Mesenchymal stem cell (in vitro differentiated cells and primary cell): ENCODE data around the gene FXYD6.

ENCODE experiments used
- DNase-seq: peaks from one replicate; pipeline ENCODE4 v3.0.0-alpha.2; 2013
- H2AFZ ChIP-seq: one replicate; pipeline ENCODE4 v1.6.1; 2013; ENCODE audit warnings: low read depth, mild to moderate bottlenecking, control low read depth, inconsistent platforms, low read length, moderate library complexity
- H2AK5ac ChIP-seq: 2 replicates; pipeline ENCODE4 v1.6.1; 2013; ENCODE audit warnings: low read length, moderate library complexity, mild to moderate bottlenecking, inconsistent platforms; ENCODE audit not compliant: severe bottlenecking
- H2BK120ac ChIP-seq: one replicate; pipeline ENCODE4 v1.6.1; 2013; ENCODE audit warnings: low read depth, mild to moderate bottlenecking, inconsistent platforms, low read length, moderate library complexity
- H2BK12ac ChIP-seq, 2 experiments: one replicate each; pipeline ENCODE4 v1.6.1; 2013; ENCODE audit warnings: inconsistent platforms in 2 of 2, low read length in 2 of 2, mild to moderate bottlenecking in 2 of 2, moderate library complexity in 2 of 2, control low read depth in 1 of 2
- H2BK15ac ChIP-seq: one replicate; pipeline ENCODE4 v1.6.1; 2013; ENCODE audit warnings: mild to moderate bottlenecking, low read depth, inconsistent platforms; ENCODE audit not compliant: poor library complexity, severe bottlenecking
- H2BK5ac ChIP-seq: 2 replicates; pipeline ENCODE4 v1.6.1; 2013; ENCODE audit warnings: low read depth, mild to moderate bottlenecking, low read length, control low read depth, inconsistent platforms; ENCODE audit not compliant: poor library complexity, severe bottlenecking
- H3K14ac ChIP-seq, 2 experiments: one replicate each; pipeline ENCODE4 v1.6.1; 2013; ENCODE audit warnings: inconsistent platforms in 2 of 2, low read length in 2 of 2, control low read depth in 1 of 2, mild to moderate bottlenecking in 1 of 2, moderate library complexity in 1 of 2
- H3K18ac ChIP-seq, 2 experiments: one replicate each; pipeline ENCODE4 v1.6.1; 2013; ENCODE audit warnings: inconsistent platforms in 2 of 2, low read length in 2 of 2, control low read depth in 1 of 2, low read depth in 1 of 2, mild to moderate bottlenecking in 1 of 2
- H3K23ac ChIP-seq, 2 experiments: one replicate each; pipeline ENCODE4 v1.6.1; 2013; ENCODE audit warnings: inconsistent platforms in 2 of 2, low read length in 2 of 2, mild to moderate bottlenecking in 2 of 2, moderate library complexity in 2 of 2, control low read depth in 1 of 2
- H3K27ac ChIP-seq: 2 replicates; pipeline ENCODE4 v1.5.1; 2013; ENCODE audit warnings: mild to moderate bottlenecking, moderate library complexity, low read length, control low read depth, inconsistent platforms; ENCODE audit not compliant: poor library complexity, severe bottlenecking
- H3K27me3 ChIP-seq, 2 experiments: 2 replicates each; pipeline versions ENCODE4 v1.6.1 to v1.7.0; 2013; ENCODE audit warnings: low read length in 2 of 2, mild to moderate bottlenecking in 2 of 2, moderate library complexity in 2 of 2, control low read depth in 1 of 2, inconsistent platforms in 1 of 2; ENCODE audit not compliant: control insufficient read depth in 1 of 2, insufficient read depth in 1 of 2
- H3K36me3 ChIP-seq, 2 experiments: 2 replicates each; pipeline versions ENCODE4 v1.6.1 to v1.7.0; 2013; ENCODE audit warnings: low read length in 2 of 2, control low read depth in 1 of 2, inconsistent platforms in 1 of 2, low read depth in 1 of 2, mild to moderate bottlenecking in 1 of 2; ENCODE audit not compliant: insufficient read depth in 2 of 2, control insufficient read depth in 1 of 2
- H3K4ac ChIP-seq, 2 experiments: one replicate each; pipeline ENCODE4 v1.6.1; 2013; ENCODE audit warnings: inconsistent platforms in 2 of 2, low read length in 2 of 2, mild to moderate bottlenecking in 2 of 2, moderate library complexity in 2 of 2, control low read depth in 1 of 2, low read depth in 1 of 2
- H3K4me1 ChIP-seq: 2 replicates; pipeline ENCODE4 v1.6.1; 2013; ENCODE audit warnings: low read depth, low read length, control low read depth; ENCODE audit not compliant: control insufficient read depth, insufficient read depth
- H3K4me2 ChIP-seq: 2 replicates; pipeline ENCODE4 v1.6.1; 2013; ENCODE audit warnings: low read length, mild to moderate bottlenecking, inconsistent platforms; ENCODE audit not compliant: poor library complexity, severe bottlenecking
- H3K4me3 ChIP-seq, 2 experiments: 2 replicates each; pipeline versions ENCODE4 v1.5.1 to v1.7.0; 2013; ENCODE audit warnings: low read length in 2 of 2, mild to moderate bottlenecking in 2 of 2, control low read depth in 1 of 2, low read depth in 1 of 2; ENCODE audit not compliant: insufficient read depth in 1 of 2
- H3K79me1 ChIP-seq: replicated peaks from 2 replicates; pipeline ENCODE4 v1.6.1; 2013; ENCODE audit warnings: mild to moderate bottlenecking, control low read depth, low read length, inconsistent platforms; ENCODE audit not compliant: poor library complexity, severe bottlenecking
- H3K9ac ChIP-seq: 2 replicates; pipeline ENCODE4 v1.7.0; 2013; ENCODE audit warnings: mild to moderate bottlenecking, low read length, moderate library complexity
- H3K9me3 ChIP-seq: 2 replicates; pipeline ENCODE4 v1.7.0; 2013; ENCODE audit warnings: mild to moderate bottlenecking, low read length; ENCODE audit not compliant: control insufficient read depth
- H4K8ac ChIP-seq: one replicate; pipeline ENCODE4 v1.6.1; 2013; ENCODE audit warnings: inconsistent platforms, mild to moderate bottlenecking, low read length, moderate library complexity
- H4K91ac ChIP-seq: one replicate; pipeline ENCODE4 v1.6.1; 2013; ENCODE audit warnings: mild to moderate bottlenecking, low read length, inconsistent platforms
- WGBS: methylation state at CpG from one replicate; pipeline ENCODE4 v1.1.7; 2013; ENCODE audit warnings: mixed read lengths; 5-methylcytosine and 5-hydroxymethylcytosine counted together

The FXYD6 gene

DNA sequence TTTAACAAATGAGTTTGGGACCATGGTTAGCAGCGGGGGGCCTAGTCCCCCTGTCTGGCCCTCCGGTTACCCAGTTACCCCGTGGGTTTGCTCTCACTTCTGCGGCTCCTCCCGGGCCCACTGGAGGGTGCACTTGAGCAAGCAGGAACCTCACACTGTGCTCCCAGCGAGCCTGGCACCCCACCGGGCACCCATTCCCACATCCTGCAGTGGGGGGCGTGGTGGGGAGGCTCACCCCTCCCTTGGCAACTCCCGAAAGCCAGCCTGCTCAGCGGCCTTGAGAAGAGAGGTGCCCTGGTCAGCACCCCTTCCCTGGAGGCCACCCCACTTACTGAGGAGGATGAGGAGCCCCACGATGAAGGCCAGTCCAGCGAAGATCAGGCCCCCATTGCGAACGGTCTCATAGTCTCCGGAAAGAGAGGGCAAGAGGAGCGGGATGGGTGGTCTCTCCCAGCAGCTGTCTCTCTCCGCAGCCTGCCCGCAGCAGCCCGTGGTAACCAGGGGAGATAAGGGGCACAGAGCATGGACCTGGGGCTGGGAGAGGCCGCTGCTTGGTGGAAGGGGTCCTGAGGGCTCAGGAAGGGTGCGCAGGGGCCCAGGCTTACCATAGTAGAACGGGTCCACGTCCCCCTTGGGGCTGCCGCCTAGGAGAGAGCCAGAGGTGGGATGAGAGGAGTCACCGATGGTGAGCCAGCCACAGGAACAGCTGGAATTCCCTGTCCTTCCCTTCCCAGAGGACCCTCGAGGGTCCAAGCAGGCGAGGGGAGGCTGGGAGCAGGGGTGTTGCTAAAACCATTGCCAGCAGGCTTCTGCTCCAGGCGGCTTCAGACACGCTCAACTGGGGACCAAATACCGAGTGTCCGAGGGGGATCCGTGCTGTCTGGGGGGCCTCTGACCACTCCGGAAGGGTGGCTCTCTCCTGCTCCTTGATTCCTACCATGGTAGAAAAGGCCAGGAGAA is 54.1 kb downstream of the FXYD6 start:
- Histone ChIP-seq H3K18ac (no peak overlapping the region), H3K4me3 (peak overlapping the region in 1 of 2 experiments; percentile 53), H3K27me3 (peaks cover 0 to 29% of the 10 kb centered on the region in 2 experiments), H2BK5ac (peak overlapping the region; percentile 54), H2BK12ac (no peak overlapping the region), H3K23ac (no peak overlapping the region), H2AK5ac (peak overlapping the region; percentile 55), H3K4ac (no peak overlapping the region), H3K4me1 (peaks cover 66% of the 10 kb centered on the region), H4K91ac (no peak overlapping the region), H3K36me3 (peaks cover 0 to 31% of the 10 kb centered on the region in 2 experiments), H3K27ac (peak overlapping the region; percentile 94), H3K9ac (no peak overlapping the region), H2AFZ (no peak overlapping the region), H3K4me2 (peak overlapping the region; percentile 30), H2BK120ac (no peak overlapping the region), H3K79me1 (no peaks in the 10 kb centered on the region), H4K8ac (no peak overlapping the region), H3K14ac (no peak overlapping the region), H3K9me3 (no peaks in the 10 kb centered on the region), H2BK15ac (peak overlapping the region; percentile 31)
- 78% methylated on average over 33 of the region's 33 CpGs for WGBS
- no peak for DNase-seq

GRCh38 chr11:117821431-117821830 is 55.0 kb downstream of the FXYD6 start:
- H3K14ac ChIP-seq: no peak overlapping the region
- peak overlapping the region; percentile 30 for H3K4me2 ChIP-seq
- H2AK5ac ChIP-seq: peak overlapping the region; percentile 28
- no peak overlapping the region for H2BK5ac ChIP-seq
- no peak overlapping the region for H3K23ac ChIP-seq
- peaks cover 72% of the 10 kb centered on the region for H3K4me1 ChIP-seq
- WGBS: 90% methylated on average over 12 of the region's 12 CpGs
- H2BK15ac ChIP-seq: no peak overlapping the region
- H3K9ac ChIP-seq: no peak overlapping the region
- no peak overlapping the region for H3K4me3 ChIP-seq
- no peak for DNase-seq
- H3K27me3 ChIP-seq: peaks cover 0 to 23% of the 10 kb centered on the region in 2 experiments
- no peak overlapping the region for H4K8ac ChIP-seq
- H3K36me3 ChIP-seq: peaks cover 0 to 31% of the 10 kb centered on the region in 2 experiments
- no peaks in the 10 kb centered on the region for H3K9me3 ChIP-seq
- H4K91ac ChIP-seq: no peak overlapping the region
- no peaks in the 10 kb centered on the region for H3K79me1 ChIP-seq
- no peak overlapping the region for H3K4ac ChIP-seq
- H3K18ac ChIP-seq: no peak overlapping the region
- no peak overlapping the region for H2BK120ac ChIP-seq
- H3K27ac ChIP-seq: peak overlapping the region; percentile 94
- H2AFZ ChIP-seq: no peak overlapping the region
- no peak overlapping the region for H2BK12ac ChIP-seq

DNA sequence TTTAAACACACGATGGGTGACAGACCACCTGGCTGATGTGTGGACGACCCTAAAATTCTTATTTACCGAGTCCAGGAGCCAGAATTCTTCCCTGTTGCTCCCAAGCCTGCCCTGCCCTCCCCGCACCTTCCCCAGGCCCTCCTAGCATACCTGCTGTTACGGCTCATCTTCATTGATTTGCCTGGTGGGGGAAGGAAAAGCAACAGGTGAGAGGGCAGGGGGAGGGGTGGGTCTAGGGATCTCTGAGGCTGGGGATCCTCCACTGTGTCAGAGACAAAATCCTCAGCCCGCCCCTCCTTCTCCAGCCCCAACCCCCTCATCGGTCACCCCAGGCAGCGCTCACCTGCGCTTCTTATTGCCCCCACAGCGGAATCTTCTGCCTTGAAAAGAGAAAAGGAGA is 55.9 kb downstream of the FXYD6 start:
- Histone ChIP-seq H3K23ac (no peak overlapping the region), H3K4me2 (no peak overlapping the region), H2BK12ac (no peak overlapping the region), H4K91ac (no peak overlapping the region), H3K4me3 (no peak overlapping the region), H2BK120ac (no peak overlapping the region), H3K27ac (peak overlapping the region; percentile 94), H3K9me3 (no peaks in the 10 kb centered on the region), H3K9ac (no peak overlapping the region), H2BK5ac (no peak overlapping the region), H3K18ac (no peak overlapping the region), H3K36me3 (peaks cover 0 to 31% of the 10 kb centered on the region in 2 experiments), H3K14ac (no peak overlapping the region), H3K4me1 (peaks cover 72% of the 10 kb centered on the region), H4K8ac (no peak overlapping the region), H2AK5ac (peak overlapping the region; percentile 33), H3K4ac (no peak overlapping the region), H2BK15ac (no peak overlapping the region), H2AFZ (no peak overlapping the region), H3K27me3 (peaks cover 0 to 14% of the 10 kb centered on the region in 2 experiments), H3K79me1 (no peaks in the 10 kb centered on the region)
- WGBS: 82% methylated on average over 8 of the region's 10 CpGs
- DNase-seq: no peak

DNA sequence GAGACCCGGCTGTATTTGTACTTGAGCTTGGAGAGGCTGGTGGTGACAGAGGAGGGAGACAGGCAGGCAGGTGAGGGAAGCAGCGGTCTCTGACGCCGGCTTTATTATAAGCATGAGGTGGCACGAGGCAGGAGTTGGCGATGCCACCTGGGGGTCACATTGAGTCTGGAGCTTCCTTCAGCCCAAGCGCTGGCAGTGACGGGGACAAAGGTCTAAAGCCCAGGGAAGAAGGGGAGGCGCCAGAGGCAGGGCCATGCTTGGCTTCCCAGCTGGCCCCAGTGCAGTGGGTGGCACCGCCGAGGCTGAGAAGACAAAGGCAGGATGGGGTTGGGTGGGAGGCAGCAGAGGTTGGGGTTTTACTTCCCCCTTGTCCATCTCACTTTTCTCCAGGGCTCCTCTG is 56.4 kb downstream of the FXYD6 start:
- Histone ChIP-seq H3K14ac (no peak overlapping the region), H3K4ac (no peak overlapping the region), H3K9me3 (no peaks in the 10 kb centered on the region), H3K27me3 (peaks cover 0 to 10% of the 10 kb centered on the region in 2 experiments), H3K18ac (no peak overlapping the region), H3K4me3 (no peak overlapping the region), H2AK5ac (peak overlapping the region; percentile 37), H3K23ac (no peak overlapping the region), H4K8ac (no peak overlapping the region), H2BK5ac (no peak overlapping the region), H2AFZ (no peak overlapping the region), H2BK12ac (no peak overlapping the region), H2BK120ac (no peak overlapping the region), H4K91ac (no peak overlapping the region), H3K4me1 (peaks cover 72% of the 10 kb centered on the region), H3K27ac (peak overlapping the region; percentile 94), H3K36me3 (peaks cover 0 to 31% of the 10 kb centered on the region in 2 experiments), H3K79me1 (no peaks in the 10 kb centered on the region), H2BK15ac (no peak overlapping the region), H3K4me2 (no peak overlapping the region), H3K9ac (no peak overlapping the region)
- 92% methylated on average over 9 of the region's 11 CpGs for WGBS
- DNase-seq: no peak
